Stimulated activated CD4-positive, alpha-beta T cell treated with anti-CD3 and anti-CD28 coated beads, Interleukin-4, amount 100 ng/mL, for 24 hours (primary cell): Measurements from ENCODE around the gene RBKS.

Experiments used
- DNase-seq: peaks from one replicate; pipeline ENCODE4 v3.0.0-alpha.2; 2020

RBKS gene

DNA sequence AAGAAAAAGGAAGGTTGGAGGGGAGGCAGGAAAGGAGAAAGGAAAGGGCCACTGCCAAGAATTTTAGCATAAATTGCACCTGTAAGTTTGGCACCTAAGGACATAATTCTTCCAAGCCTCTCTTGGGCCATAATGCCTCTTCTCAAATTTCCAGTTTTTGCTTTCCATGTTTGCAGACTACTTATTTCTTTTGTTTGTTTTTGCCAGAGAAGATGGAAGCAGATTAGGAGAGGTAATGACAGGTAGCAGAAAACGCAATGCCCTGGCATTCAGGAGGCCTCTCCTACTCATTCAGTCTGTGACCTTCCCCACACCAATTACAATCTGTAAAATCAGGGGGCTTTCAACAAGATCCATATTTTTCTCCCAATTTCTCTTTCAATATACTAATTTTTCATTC lies 61.9 kb downstream of the RBKS start:
- DNase-seq, result no peak

DNA sequence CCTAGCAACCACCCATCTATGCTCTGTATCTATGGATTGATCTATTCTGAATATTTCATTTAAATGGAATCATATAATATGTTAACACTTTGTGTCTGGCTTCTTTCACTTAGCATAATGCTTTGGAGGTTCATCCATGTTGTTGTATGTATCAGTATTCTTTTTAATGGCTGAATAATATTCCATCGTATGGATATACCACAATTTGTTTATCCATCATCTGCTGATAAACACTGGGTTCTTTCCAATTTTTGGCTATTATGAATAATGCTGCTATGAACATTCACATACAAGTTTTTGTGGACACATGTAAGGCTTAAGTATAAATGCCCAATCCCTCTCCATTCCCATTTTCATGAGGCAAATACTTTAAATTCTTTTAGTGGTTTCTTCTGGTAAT lies 65.8 kb downstream of the RBKS start:
- DNase-seq, result no peak

DNA sequence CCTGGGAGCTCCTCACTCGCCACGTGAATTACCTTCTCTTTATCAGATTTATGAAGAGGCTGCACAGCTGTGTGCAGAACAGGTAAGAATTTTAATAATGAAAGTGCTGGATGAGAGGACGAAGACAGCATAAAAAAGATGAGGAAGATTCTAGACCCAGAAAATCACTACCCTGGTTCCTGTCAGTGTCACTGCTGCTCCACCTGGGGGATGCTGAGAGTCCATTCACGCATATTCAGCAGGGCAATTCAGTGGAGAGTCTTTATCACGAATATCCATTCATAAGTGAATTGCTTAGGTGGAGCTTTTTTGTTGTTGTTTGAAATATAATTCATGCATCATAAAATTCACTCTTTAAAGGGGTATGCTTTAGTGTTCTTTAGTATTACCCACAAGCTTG lies 66.6 kb downstream of the RBKS start:
- DNase-seq, result no peak

DNA sequence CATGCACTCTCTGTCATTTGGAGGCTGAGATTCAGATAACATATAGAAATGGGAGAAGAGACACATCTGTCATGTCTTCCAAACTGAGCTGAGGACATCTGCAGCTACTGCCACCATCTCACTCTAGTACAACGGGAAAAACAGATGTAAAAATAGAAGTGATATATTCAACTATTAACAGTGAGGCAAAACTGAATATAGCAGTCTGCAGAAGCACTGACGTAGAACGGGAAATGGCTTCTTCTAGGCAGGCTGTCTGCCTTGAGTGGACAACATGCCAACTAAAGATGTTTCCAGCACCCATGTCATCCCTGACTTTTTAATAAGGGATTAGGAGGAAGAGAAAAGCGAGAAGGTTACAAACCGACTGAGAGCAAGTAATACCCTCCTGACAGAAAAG lies 67.1 kb downstream of the RBKS start:
- no peak for DNase-seq

- DNase-seq, result no peak
Observed at GRCh38 chr2:27822049-27822448, 68.1 kb downstream of the RBKS start.

DNA sequence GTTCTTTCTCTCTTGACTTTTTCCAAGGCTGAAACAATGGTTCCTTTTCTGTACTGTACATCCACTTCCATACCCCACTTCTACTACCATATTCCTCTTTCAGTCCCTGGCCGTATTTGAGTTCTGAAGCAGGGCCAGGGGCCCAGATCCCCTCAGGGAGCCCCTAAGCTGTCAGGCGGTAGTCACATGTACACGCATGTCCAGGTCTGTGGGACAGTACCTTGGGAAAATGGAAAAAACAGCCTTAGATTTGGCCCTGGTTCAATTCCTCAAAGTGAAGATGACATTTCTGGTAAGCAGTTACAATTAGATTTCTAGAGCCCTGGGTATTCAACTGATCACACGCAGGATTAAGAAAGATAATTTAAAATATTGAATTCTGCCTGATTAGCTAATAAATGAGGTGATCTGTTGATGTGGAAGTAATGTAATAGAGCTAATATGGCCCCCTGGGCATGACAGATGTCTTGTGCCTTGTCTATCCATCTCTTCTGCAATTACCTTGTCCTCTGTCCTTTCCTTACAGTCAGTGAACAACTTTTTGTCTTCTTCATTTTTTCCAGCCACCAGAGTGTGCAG lies 74.2 kb downstream of the RBKS start:
- DNase-seq, result no peak

- no peak for DNase-seq
Observed at GRCh38 chr2:27814758-27815157, 75.4 kb downstream of the RBKS start.

GRCh38 chr2:27811768-27812167 lies 78.4 kb downstream of the RBKS start:
- DNase-seq, result no peak

GRCh38 chr2:27810455-27810854 lies 79.7 kb downstream of the RBKS start:
- DNase-seq, result no peak

DNA sequence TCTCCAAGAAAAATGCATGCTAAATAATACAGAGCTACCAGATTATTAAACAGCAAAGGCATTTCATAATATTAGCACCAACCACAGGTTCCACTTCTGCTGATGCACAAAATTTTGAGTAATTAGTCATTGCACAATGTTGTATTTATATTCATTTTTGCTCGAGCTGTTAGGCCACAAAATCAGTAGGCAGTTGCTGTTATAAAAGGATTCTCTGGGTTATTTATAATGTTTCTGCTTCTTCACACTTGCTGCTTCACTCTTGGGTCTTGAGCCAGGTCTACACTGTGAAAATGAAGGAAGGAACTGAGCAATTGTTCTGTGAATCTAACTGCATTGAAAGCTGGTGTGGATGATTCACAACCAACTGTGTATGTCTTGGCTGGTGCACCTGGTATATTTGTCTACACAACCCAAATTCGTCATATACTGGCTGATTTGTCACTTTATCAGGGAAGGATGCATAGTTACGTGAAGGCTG lies 80.4 kb downstream of the RBKS start:
- DNase-seq, result no peak

- DNase-seq, result no peak
Observed at GRCh38 chr2:27808984-27809383, 81.2 kb downstream of the RBKS start.

DNA sequence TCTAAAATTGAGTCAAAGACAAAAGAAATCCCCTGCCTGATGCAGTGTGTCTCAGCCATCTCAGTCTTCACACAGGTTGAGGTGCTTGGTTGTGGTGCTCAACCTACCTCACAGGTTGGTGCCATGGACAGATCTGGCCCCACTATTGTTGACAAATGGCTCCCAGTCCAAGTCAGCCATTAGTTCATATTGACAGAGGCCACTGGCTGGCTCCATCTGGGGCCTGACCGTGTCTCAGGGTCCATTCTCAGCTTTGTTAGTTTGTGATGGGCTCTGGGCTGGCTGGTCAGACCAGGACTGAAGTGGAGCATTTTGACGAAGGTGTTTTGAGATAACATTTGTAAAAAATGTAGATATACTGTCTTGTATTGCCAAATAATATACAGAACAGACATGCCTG lies 81.8 kb downstream of the RBKS start:
- DNase-seq, result no peak

DNA sequence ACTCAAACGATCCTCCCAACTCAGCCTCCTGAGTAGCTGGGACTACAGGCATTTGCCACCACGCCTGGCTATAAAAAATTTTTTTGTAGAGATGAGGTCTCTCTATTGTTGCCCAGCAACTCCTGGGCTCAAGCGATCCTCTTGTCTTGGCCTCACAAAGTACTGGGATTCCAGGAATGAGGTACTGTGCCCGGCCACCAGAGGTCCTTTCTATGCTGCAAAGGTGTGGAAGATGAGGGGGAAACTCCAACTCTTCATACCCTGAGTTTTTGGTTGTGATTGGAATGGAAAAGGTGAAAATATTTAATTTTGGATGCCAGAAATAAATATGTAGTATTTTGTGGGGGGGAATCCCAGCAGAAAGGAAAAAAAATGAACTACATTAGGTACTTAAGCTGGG lies 82.7 kb downstream of the RBKS start:
- no peak for DNase-seq

GRCh38 chr2:27806311-27807059 lies 83.7 kb downstream of the RBKS start:
- no peak for DNase-seq

GRCh38 chr2:27805180-27805579 lies 85.0 kb downstream of the RBKS start:
- no peak for DNase-seq

GRCh38 chr2:27804146-27804545 lies 86.0 kb downstream of the RBKS start:
- no peak for DNase-seq

DNA sequence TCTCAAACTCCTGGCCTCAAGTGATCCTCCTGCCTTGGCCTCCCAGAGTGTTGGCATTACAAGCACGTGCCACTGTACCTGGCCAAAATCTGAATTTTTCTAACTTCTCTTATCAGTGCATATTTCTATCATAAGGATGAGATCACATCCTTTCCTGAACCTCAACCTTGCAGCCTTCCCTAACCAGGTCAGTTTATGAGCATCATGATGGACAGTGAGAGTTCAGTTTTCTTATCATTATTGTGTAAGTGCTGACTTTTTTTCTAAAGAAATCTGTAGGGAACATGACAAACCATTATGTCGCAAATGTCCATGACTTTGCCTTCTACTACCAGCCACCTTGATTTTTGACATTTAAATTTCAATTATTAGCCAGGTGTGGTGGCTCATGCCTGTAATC lies 87.1 kb downstream of the RBKS start:
- no peak for DNase-seq

GRCh38 chr2:27802547-27802946 lies 87.6 kb downstream of the RBKS start:
- DNase-seq, result no peak

DNA sequence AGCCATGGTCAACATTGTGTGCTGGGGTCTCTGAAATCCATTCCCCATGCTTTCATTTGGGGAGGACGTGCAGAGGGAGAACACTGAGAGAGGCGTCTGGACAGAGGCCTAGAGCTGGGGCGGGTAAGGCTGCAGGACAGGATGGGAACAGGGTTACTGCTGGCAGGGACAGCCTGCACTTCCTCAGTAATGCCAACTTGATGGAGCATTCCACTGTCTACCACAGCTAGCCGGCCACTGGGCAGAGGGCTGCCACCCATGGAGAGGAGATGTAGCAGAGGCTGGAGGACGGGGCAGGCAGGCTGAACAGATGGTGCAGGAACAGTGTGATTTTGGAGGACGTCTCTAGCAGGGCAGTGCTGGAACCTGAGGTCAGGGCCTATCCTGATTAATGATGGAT lies 89.3 kb downstream of the RBKS start:
- DNase-seq, result no peak

DNA sequence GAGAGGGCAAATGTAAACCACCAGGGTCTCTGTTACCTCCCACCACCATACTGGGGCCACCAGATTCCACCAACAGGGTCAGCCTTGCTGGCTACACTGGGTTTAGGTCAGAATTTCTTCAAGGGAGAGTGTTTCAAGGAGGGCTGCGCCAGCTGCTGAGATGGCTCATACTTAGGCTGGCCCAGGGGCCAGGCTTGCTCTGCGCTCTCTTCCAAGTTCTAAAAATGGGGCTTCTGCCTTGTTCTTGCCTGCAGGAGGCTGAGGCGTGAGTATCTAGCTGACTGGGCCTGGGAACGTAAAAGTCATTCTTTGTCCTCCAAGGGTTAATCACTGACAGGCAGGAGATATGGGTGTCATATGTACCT lies 90.6 kb downstream of the RBKS start:
- no peak for DNase-seq

- no peak for DNase-seq
Observed at GRCh38 chr2:27798948-27799645, 91.1 kb downstream of the RBKS start.

- no peak for DNase-seq
Observed at GRCh38 chr2:27798486-27798885, 91.7 kb downstream of the RBKS start.

- DNase-seq, result no peak
Observed at GRCh38 chr2:27797841-27798240, 92.3 kb downstream of the RBKS start.
